Stimulated activated CD4-positive, alpha-beta T cell treated with anti-CD3 and anti-CD28 coated beads, Interleukin-2, amount 100 ng/mL, for 4 hours (primary cell): ENCODE measurements around the gene NOC3L.

Experiments
- DNase-seq: peaks from one replicate; pipeline ENCODE4 v3.0.0-alpha.2; 2020; ENCODE audit warnings: low read depth

Gene NOC3L

DNA sequence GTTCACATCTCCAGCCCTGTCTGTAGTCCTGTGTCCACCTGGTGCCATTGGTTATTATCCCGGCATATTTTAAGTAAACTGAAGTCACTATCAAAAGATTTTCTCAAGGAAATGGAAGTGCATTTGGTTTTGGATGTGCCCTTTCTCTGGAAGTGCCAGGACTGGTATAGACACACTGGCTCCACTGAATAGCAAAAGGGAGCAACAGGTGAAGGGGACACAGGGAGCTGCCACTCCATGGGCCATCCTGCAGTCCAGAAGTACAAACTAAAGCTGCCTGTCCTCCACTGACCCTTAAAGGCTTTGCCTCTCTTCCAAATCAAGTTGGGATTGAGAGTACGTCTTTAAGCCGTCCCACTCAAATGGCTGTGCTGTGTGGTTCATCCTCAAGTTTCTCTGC lies 62.7 kb downstream of the NOC3L start:
- no peak for DNase-seq

DNA sequence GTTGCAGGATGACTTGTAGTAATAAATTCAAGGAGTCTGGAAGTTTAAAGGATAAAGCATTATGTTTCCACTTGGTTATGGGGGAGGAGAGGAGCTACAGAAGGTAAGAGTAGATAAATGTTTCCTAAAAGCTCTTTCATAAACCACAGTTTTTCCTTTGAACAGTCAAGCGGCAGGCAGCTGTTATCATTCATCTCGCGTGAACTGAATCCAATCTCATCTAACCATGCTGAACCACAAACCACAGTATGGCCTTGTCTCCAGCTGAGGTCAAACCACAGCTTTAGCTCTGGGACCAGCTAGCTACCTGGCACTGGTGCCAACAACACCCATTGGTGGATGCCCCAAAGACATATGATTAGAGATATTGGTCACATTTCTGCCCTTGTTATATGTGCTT lies 63.3 kb downstream of the NOC3L start:
- DNase-seq = no peak

DNA sequence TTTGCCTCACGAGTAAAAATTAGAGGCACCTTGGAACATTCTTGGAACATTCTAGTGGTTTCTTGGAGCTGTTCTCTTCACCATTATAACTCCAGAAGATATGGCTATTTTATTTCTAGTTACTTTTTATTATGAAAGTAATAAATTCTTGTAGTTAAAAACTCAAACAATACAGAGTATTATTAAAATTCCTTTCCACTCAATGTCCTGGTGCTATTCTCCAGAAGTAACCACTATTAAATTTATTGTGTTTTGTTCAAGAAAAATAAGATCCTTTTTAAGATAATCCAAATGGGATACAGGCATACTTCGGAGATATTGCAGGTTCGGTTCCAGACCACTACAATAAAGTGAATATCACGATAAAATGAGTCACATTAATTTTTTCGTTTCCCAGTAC lies 68.6 kb downstream of the NOC3L start:
- DNase-seq = no peak

DNA sequence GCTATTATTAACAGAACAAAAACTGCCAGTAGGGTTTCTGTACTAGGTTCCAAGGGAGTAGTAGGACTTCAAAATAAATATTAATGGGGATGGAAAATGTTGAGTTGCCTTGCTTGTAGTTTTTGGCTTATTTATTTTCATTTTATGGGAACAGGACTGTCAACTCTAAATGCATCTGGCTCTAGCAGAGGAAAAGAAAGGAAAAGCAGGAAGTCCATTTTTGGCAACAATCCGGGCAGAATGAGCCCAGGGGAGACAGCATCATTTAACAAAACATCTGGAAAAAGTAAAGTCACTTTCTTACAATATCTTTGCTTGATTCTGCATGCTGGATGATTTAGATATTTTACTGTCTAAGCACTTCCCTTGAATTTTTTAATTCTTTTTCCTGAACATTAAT lies 69.4 kb downstream of the NOC3L start:
- no peak for DNase-seq

DNA sequence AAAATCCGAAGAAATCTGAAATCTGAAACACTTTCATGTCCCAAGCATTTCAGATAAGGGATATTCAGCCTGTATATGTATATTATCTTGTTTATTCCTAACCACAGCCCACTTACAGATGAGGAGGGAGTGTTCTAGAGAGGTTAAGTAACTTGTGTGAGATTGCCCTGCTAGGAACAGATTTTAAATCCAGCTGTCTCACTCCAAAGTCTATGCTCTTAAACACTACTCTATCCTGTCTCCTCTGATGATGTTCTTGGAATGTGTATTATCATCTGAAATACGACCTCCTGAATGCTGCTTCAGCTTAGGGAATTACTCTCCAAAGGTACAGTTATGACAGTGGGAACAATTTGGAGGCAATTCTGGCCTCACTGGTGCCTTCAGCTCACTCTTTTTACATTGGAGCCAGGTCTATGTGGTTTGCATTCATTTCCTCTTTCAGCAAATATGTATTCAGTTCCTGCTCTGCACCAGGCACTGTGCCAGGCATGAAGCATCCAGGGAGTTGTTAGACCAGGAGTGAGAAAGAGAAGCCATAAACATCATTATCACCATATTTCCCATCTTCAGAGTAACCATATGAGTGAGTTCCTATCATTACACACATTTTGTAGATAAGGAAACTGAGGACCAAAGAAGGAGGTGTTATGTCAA lies 70.2 kb downstream of the NOC3L start:
- DNase-seq = no peak

DNA sequence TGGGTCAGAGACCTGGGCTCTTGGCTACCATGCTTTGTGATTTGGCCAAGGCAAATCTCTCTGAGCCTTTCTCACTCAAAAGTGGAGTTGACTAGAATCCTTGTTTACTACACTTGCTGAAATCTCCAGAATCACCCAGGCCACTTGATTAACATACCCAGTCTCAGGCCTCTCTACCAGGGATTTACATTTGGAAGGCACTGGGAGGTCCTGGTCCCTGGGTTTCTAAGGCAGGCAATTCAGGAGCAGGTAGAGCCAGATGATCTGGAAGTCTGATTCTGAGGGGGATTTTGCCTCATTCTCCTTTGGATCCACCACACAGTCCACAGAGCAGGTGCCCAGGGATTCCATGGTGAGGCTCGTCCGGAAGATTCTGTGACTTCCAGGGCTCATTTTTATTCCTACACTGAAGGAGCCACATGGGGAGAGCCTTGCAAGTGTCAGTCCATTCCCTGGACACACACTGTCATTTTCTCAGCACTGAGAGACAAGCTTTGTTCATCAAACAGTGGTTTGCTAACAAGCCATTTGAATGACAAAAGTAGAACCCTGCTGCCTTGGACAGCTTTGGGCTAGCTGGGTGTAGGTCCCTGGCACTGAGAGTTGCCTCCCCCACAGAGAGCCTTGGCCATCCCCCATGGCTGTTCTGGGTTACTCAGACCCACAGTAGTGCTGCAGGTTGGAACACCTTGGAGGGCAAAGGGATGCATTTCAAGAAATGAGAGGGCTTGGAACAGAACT lies 74.2 kb downstream of the NOC3L start:
- no peak for DNase-seq

DNA sequence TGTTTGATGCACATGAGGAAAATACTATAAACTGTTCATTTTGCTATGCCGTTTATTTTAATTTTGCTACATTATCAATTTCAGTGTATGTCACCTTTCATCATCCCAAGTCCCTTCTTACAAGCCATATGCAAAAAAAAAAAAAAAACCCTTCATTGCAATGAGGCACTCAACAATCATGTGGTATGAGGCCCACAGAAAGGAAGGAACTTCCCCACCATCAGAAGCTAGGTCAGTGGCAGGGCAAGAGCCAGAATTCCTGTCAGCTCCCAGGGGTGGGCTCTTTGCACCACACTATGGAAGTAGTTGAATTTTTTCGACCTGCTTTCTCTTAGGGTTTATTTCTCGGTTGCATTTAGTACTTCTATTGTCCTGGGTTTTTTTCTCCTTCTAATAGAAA lies 75.4 kb downstream of the NOC3L start:
- no peak for DNase-seq

DNA sequence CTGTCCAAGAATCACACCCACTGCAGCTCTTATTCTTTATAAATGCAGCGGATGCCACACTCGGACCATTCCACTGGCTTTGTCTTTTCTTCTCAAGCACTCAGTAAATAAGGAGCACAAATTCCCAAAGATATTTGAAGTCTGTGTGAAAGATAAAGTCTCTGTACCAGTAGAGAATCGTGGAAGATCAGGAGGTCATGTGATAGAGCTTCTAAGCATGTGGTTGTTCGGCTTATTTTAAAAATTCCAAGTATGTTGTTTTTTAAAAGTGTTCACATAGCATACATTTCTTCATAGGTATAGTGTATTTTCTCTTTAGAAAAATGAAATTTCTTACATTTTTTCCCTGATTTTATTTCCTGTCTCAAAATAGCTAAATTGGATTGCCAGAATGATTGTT lies 75.8 kb downstream of the NOC3L start:
- DNase-seq = no peak

DNA sequence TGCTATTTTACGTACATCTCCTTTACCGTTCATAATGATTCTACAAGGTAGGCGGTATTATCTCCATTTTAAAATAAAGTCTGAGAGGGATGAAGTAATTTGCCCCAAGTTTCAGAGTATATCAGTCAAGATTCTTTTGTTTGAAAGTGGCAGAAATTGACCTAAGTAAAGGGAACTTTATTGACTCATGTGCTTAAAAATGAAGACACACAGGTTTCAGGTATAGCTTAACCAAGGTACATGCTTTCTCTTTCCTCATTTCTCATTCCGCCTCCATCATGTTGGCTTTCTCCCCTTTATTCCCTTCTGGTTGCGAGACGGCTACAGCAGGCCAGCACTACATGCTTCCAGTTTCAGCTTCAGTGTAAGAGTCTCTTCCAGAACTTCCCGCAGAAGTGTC lies 77.5 kb downstream of the NOC3L start:
- no peak for DNase-seq
